Stimulated activated memory B cell treated with anti-CD40 and anti-IgM and Interleukin-4, amounts not matched to agents 10 μg/mL and 1 μg/mL and 100 μg/mL, for 72 hours (primary cell): ENCODE data around the gene TBC1D2.
"Not testable (repeated sequence)": the region's sequence is repeated elsewhere in the genome, so short reads cannot be mapped to it uniquely, and the experiment has no call there.

Source experiments
- ATAC-seq: fragments of 150-1000 bp; cut with Tn5 transposase; 2 replicates; pipeline ENCODE4 v1.10.0; 2021
- H3K27ac Mint-ChIP-seq: one replicate; pipeline ENCODE4 v1.8.0; 2022; ENCODE audit warnings: mild to moderate bottlenecking, mixed read lengths
- H3K27me3 Mint-ChIP-seq: one replicate; pipeline ENCODE4 v1.8.0; 2022; ENCODE audit warnings: mixed read lengths
- H3K36me3 Mint-ChIP-seq: one replicate; pipeline ENCODE4 v1.8.0; 2022; ENCODE audit warnings: mixed read lengths
- H3K4me1 Mint-ChIP-seq: one replicate; pipeline ENCODE4 v1.8.0; 2022; ENCODE audit warnings: mixed read lengths
- H3K4me3 Mint-ChIP-seq: one replicate; pipeline ENCODE4 v1.8.0; 2022; ENCODE audit warnings: mild to moderate bottlenecking, moderate library complexity, mixed read lengths
- H3K9me3 Mint-ChIP-seq: one replicate; pipeline ENCODE4 v1.8.0; 2022; ENCODE audit warnings: mixed read lengths

The TBC1D2 gene

GRCh38 chr9:98284754-98285153, 29.3 kb upstream of the TBC1D2 start:
- peaks cover 19% of the 10 kb centered on the region for H3K27me3 Mint-ChIP-seq
- no peak overlapping the region for H3K27ac Mint-ChIP-seq
- no peak for ATAC-seq
- no peaks in the 10 kb centered on the region for H3K4me1 Mint-ChIP-seq
- H3K9me3 Mint-ChIP-seq, result no peaks in the 10 kb centered on the region
- no peak overlapping the region for H3K4me3 Mint-ChIP-seq
- H3K36me3 Mint-ChIP-seq, result no peaks in the 10 kb centered on the region

- H3K9me3 Mint-ChIP-seq, H3K4me1 Mint-ChIP-seq, H3K4me3 Mint-ChIP-seq, H3K36me3 Mint-ChIP-seq, H3K27ac Mint-ChIP-seq, ATAC-seq: not testable (repeated sequence)
- peaks cover 19% of the 10 kb centered on the region for H3K27me3 Mint-ChIP-seq
Observed at GRCh38 chr9:98283143-98283542, 27.7 kb upstream of the TBC1D2 start.

GRCh38 chr9:98281281-98281680, 25.8 kb upstream of the TBC1D2 start:
- peaks cover 9% of the 10 kb centered on the region for H3K27me3 Mint-ChIP-seq
- no peaks in the 10 kb centered on the region for H3K9me3 Mint-ChIP-seq
- H3K27ac Mint-ChIP-seq, result no peak overlapping the region
- H3K4me1 Mint-ChIP-seq, result no peaks in the 10 kb centered on the region
- no peak overlapping the region for H3K4me3 Mint-ChIP-seq
- H3K36me3 Mint-ChIP-seq, result no peaks in the 10 kb centered on the region
- ATAC-seq, result no peak

GRCh38 chr9:98280574-98280973, 25.1 kb upstream of the TBC1D2 start:
- no peak overlapping the region for H3K4me3 Mint-ChIP-seq
- no peaks in the 10 kb centered on the region for H3K4me1 Mint-ChIP-seq
- ATAC-seq, result no peak
- H3K27me3 Mint-ChIP-seq, result peaks cover 9% of the 10 kb centered on the region
- H3K27ac Mint-ChIP-seq, result no peak overlapping the region
- no peaks in the 10 kb centered on the region for H3K9me3 Mint-ChIP-seq
- no peaks in the 10 kb centered on the region for H3K36me3 Mint-ChIP-seq

GRCh38 chr9:98280162-98280561, 24.7 kb upstream of the TBC1D2 start:
- Mint-ChIP-seq H3K9me3 (no peaks in the 10 kb centered on the region), H3K4me3 (no peak overlapping the region), H3K27ac (no peak overlapping the region), H3K27me3 (peaks cover 10% of the 10 kb centered on the region), H3K4me1 (no peaks in the 10 kb centered on the region), H3K36me3 (no peaks in the 10 kb centered on the region)
- ATAC-seq, result no peak

- H3K9me3 Mint-ChIP-seq, result no peaks in the 10 kb centered on the region
- no peak overlapping the region for H3K27ac Mint-ChIP-seq
- H3K4me3 Mint-ChIP-seq, result no peak overlapping the region
- no peak for ATAC-seq
- no peaks in the 10 kb centered on the region for H3K36me3 Mint-ChIP-seq
- H3K27me3 Mint-ChIP-seq, result peaks cover 24% of the 10 kb centered on the region
- no peaks in the 10 kb centered on the region for H3K4me1 Mint-ChIP-seq
Observed at GRCh38 chr9:98276907-98277469, 21.5 kb upstream of the TBC1D2 start.

- Mint-ChIP-seq H3K9me3 (no peaks in the 10 kb centered on the region), H3K27ac (no peak overlapping the region), H3K27me3 (peaks cover 38% of the 10 kb centered on the region), H3K4me1 (no peaks in the 10 kb centered on the region), H3K36me3 (no peaks in the 10 kb centered on the region), H3K4me3 (no peak overlapping the region)
- ATAC-seq, result no peak
Observed at GRCh38 chr9:98275159-98275558, 19.7 kb upstream of the TBC1D2 start.

- H3K27me3 Mint-ChIP-seq, result peaks cover 68% of the 10 kb centered on the region
Observed at GRCh38 chr9:98272083-98272482, 16.6 kb upstream of the TBC1D2 start.

GRCh38 chr9:98271479-98271878, 16.0 kb upstream of the TBC1D2 start:
- Mint-ChIP-seq H3K27me3 (peaks cover 71% of the 10 kb centered on the region), H3K36me3 (no peaks in the 10 kb centered on the region), H3K4me3 (no peak overlapping the region), H3K27ac (no peak overlapping the region), H3K4me1 (no peaks in the 10 kb centered on the region), H3K9me3 (no peaks in the 10 kb centered on the region)
- no peak for ATAC-seq

More at GRCh38 chr9:98272083-98272482, 16.6 kb upstream of the TBC1D2 start:
- H3K27ac Mint-ChIP-seq, result no peak overlapping the region
- no peaks in the 10 kb centered on the region for H3K36me3 Mint-ChIP-seq
- no peak overlapping the region for H3K4me3 Mint-ChIP-seq
- no peaks in the 10 kb centered on the region for H3K9me3 Mint-ChIP-seq
- no peaks in the 10 kb centered on the region for H3K4me1 Mint-ChIP-seq
- ATAC-seq, result no peak

GRCh38 chr9:98270284-98270683, 14.8 kb upstream of the TBC1D2 start:
- not testable (repeated sequence) for ATAC-seq, H3K9me3 Mint-ChIP-seq, H3K4me1 Mint-ChIP-seq, H3K36me3 Mint-ChIP-seq, H3K4me3 Mint-ChIP-seq, H3K27ac Mint-ChIP-seq
- peaks cover 71% of the 10 kb centered on the region for H3K27me3 Mint-ChIP-seq

GRCh38 chr9:98269652-98270051, 14.2 kb upstream of the TBC1D2 start:
- not testable (repeated sequence) for H3K9me3 Mint-ChIP-seq, ATAC-seq, H3K36me3 Mint-ChIP-seq, H3K4me1 Mint-ChIP-seq, H3K27ac Mint-ChIP-seq, H3K4me3 Mint-ChIP-seq
- H3K27me3 Mint-ChIP-seq, result peaks cover 65% of the 10 kb centered on the region

- not testable (repeated sequence) for H3K4me3 Mint-ChIP-seq, ATAC-seq, H3K4me1 Mint-ChIP-seq, H3K27ac Mint-ChIP-seq, H3K9me3 Mint-ChIP-seq, H3K36me3 Mint-ChIP-seq
- H3K27me3 Mint-ChIP-seq, result peaks cover 48% of the 10 kb centered on the region
Observed at GRCh38 chr9:98267556-98267955, 12.1 kb upstream of the TBC1D2 start.

- Mint-ChIP-seq H3K27ac (no peak overlapping the region), H3K36me3 (no peaks in the 10 kb centered on the region), H3K4me3 (no peak overlapping the region), H3K4me1 (no peaks in the 10 kb centered on the region), H3K27me3 (peaks cover 27% of the 10 kb centered on the region), H3K9me3 (no peaks in the 10 kb centered on the region)
- ATAC-seq, result no peak
Observed at GRCh38 chr9:98264516-98264915, 9.1 kb upstream of the TBC1D2 start.

GRCh38 chr9:98263482-98264357, 8.3 kb upstream of the TBC1D2 start:
- Mint-ChIP-seq H3K36me3 (no peaks in the 10 kb centered on the region), H3K4me3 (no peak overlapping the region), H3K4me1 (no peaks in the 10 kb centered on the region), H3K9me3 (no peaks in the 10 kb centered on the region), H3K27me3 (peaks cover 19% of the 10 kb centered on the region), H3K27ac (no peak overlapping the region)
- peak; percentile 91 for ATAC-seq

GRCh38 chr9:98263080-98263479, 7.6 kb upstream of the TBC1D2 start:
- no peaks in the 10 kb centered on the region for H3K9me3 Mint-ChIP-seq
- H3K4me1 Mint-ChIP-seq, result no peaks in the 10 kb centered on the region
- H3K4me3 Mint-ChIP-seq, result no peak overlapping the region
- H3K27me3 Mint-ChIP-seq, result peaks cover 13% of the 10 kb centered on the region
- H3K36me3 Mint-ChIP-seq, result no peaks in the 10 kb centered on the region
- no peak overlapping the region for H3K27ac Mint-ChIP-seq
- no peak for ATAC-seq

- no peaks in the 10 kb centered on the region for H3K4me1 Mint-ChIP-seq
- ATAC-seq, result no peak
- no peaks in the 10 kb centered on the region for H3K9me3 Mint-ChIP-seq
- H3K4me3 Mint-ChIP-seq, result no peak overlapping the region
- H3K27me3 Mint-ChIP-seq, result peaks cover 2% of the 10 kb centered on the region
- no peaks in the 10 kb centered on the region for H3K36me3 Mint-ChIP-seq
- no peak overlapping the region for H3K27ac Mint-ChIP-seq
Observed at GRCh38 chr9:98262056-98262455, 6.6 kb upstream of the TBC1D2 start.
